AG10803 (cell line): ENCODE measurements around the gene HSD17B4.

Experiments
- DNase-seq: peaks from one replicate; pipeline ENCODE4 v3.0.0; 2010; ENCODE audit warnings: low read depth
- H3K4me3 ChIP-seq: 2 replicates; pipeline ENCODE4 v1.5.1; 2011; ENCODE audit warnings: mild to moderate bottlenecking, low read length, control low read depth
- TF ChIP-seq, protein P1 (sequence below): conservative IDR thresholded peaks from 2 replicates; pipeline ENCODE4 v1.5.1; 2011; ENCODE audit warnings: mild to moderate bottlenecking, low read length, control low read depth, inconsistent platforms

Gene HSD17B4

DNA sequence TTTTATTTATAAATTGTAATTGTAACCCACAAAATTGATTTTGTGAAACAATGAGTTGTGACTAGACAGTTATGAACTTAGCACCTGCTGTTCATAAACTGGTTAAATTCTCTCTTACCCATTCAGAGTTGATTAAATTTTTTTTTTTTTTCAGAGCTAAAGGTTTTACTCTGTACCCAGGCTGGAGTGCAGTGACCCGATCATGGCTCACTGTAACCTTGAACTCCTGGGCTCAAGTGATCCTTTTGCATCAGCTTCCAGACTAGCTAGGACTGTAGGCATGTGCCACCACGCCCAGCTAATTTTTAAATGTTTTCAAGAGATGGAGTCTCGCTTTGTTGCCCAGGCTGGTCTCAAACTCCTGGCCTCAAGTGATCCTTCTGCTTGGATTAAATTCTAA is 1.9 kb downstream of the HSD17B4 start:
- no peak overlapping the region for H3K4me3 ChIP-seq
- TF ChIP-seq, protein P1, sequence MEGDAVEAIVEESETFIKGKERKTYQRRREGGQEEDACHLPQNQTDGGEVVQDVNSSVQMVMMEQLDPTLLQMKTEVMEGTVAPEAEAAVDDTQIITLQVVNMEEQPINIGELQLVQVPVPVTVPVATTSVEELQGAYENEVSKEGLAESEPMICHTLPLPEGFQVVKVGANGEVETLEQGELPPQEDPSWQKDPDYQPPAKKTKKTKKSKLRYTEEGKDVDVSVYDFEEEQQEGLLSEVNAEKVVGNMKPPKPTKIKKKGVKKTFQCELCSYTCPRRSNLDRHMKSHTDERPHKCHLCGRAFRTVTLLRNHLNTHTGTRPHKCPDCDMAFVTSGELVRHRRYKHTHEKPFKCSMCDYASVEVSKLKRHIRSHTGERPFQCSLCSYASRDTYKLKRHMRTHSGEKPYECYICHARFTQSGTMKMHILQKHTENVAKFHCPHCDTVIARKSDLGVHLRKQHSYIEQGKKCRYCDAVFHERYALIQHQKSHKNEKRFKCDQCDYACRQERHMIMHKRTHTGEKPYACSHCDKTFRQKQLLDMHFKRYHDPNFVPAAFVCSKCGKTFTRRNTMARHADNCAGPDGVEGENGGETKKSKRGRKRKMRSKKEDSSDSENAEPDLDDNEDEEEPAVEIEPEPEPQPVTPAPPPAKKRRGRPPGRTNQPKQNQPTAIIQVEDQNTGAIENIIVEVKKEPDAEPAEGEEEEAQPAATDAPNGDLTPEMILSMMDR = no peak
- no peak for DNase-seq

DNA sequence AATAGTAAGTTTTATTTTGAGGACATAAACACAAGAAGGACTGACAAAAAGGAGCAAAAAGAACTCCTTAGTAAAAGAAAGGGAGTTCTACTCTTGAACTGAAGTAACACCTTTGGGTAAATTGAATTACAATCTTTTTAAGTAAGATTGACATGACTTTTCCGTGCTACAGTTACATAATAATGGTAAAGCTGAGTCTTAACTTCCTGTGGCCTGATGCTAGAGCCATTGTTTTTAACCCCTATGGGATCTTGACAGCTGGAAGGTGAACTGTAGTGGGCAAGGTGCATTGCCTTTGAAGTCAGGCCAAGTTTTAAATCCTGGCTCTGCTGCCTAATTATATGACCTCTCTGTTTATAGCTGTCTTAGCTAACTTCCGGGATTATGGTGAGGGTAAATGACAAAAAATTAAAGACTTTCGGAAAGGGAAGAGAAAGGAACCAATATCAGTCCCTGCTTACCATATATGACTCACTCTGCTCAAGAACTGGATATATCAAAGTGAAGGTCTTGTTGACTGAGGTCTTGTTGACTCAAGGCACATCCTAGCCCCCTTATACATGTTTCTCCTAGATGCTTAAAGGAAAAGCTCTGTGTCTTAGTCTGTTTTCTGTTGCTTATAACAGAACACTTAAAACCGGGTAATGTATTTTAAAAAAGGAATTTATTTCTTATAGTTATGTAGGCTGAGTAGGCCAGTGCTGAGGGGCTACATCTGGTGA is 6.8 kb downstream of the HSD17B4 start:
- no peak overlapping the region for H3K4me3 ChIP-seq
- TF ChIP-seq, protein P1 = no peak
- no peak for DNase-seq

DNA sequence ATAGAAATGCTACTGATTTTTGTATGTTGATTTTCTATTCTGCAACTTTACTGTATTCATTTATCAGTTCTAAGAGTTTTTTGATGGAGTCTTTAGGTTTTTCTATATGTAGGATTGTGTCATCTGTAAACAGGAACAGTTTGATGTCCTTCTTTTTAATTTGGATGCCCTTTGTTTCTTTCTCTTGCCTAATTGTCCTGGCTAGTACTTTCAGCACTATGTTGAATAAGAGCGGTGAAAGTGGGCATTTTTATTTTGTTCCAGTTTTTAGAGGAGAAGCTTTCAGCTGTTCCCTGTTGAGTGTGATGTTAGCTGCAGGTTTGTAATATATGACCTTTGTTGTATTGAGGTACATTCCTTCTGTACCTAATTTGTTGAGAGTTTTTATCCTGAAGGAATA is 13.3 kb downstream of the HSD17B4 start:
- TF ChIP-seq, protein P1 = no peak
- no peak for DNase-seq
- H3K4me3 ChIP-seq = no peak overlapping the region

DNA sequence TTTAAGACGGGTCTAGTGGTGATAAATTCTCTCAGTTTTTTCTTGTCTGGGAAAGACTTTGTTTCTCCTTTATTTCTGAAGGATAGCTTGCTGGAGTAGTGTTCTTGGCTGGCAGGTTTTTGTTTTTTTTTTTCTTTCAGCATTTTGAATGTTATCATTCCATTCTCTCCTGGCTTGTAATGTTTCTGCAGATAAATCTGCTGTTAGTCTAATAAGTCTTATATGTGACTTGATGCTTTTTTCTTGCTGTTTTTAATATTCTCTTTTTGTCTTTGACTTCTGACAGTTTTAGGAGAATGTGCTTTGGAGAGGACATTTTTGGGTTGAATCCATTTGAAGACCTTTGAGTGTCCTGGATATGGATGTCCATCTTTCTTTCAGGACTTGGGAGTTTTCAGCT is 16.0 kb downstream of the HSD17B4 start:
- no peak for DNase-seq

DNA sequence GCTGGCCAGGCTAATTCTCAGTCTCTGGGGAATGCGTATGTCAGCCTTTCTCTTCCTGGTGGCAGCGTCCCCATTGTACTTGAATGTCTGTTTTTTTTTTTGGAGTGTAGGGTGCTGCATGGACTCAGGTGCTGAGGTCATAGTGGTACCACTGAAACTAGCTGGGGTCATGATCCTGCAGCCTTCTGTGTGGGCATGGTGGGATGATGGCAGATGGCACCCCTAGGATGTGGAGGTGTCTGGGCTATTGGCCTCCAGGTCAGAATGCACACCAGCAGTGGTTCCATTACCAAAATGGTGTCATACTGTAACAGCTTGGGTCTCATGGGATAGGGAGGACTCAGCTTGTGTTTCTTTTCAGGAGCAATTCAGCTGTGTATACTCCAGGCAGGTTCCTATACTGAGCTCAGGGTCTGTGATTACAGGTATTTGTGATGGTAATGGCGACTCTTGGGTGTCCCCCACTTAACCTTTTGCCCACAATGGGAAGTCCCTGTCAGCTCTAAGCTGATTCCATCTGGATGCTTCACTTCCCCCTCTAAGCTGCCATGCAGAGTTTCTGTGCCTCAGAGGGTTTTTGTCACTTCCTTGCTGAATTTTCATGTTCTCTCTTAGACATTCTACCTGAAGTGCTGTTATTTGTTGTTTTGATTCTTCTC is 17.9 kb downstream of the HSD17B4 start:
- DNase-seq = no peak
- TF ChIP-seq, protein P1 = no peak
- no peak overlapping the region for H3K4me3 ChIP-seq

More for the DNA sequence above, 16.0 kb downstream of the HSD17B4 start:
- TF ChIP-seq, protein P1 = no peak
- H3K4me3 ChIP-seq = no peak overlapping the region

DNA sequence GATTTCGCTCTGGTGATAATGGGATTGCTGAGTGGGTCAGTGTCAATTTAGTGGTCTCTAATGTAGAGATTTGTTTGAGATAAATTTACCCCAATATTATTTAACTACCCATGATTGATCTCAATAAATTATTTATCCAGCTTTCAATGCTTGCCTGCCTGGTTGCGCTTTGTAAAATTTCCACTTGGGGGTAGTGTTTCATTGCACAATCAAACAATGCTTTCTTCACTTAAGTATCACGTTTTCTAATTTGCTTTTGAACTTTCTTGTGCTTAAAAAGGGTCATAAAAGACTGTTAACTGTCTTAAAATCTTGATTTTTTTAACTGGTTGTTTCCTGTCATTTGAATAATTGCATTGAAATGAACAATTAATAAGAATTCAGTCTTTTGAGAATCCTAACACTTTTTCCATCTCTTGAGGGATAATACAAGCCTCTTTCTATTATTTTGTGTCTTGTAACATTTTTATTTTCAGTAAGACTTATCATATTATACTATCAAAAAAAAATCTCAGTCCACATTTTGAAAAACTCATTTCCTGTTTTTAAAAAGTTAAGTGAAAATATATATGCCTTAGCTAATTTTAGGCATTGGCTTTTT is 18.7 kb downstream of the HSD17B4 start:
- TF ChIP-seq, protein P1 = peak; percentile 73
- H3K4me3 ChIP-seq = no peak overlapping the region
- DNase-seq = peak; percentile 41

DNA sequence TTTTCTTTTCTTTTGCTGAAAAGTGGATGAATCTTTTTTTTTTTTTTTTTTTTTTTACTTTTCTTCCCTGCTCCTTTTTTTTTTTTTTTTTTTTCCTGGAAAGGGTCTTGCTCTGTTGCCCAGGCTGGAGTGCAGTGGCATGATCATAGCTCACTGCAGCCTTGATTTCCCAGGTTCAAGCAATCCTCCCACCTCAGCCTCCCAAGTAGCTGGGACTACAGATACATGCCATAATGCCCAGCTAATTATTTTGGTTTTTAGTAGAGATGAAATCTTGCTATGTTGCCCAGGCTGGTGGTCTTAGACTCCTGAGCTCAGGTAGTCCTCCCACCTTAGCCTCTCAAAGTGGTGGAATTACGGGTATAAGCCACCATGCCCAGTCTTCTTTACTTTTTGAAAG is 20.9 kb downstream of the HSD17B4 start:
- no peak for DNase-seq
- TF ChIP-seq, protein P1 = no peak
- no peak overlapping the region for H3K4me3 ChIP-seq
